ENCODE data around the gene ANKRD9. TPM values are rescaled to one million over a fixed set of nuclear protein-coding genes. Genes with fewer than 3 reads are reported as not detected.

Gene ANKRD9
- total and polyA plus RNA-seq, 2 of the 13 experiments (the other 11 are each of a cell fraction or from before 2014, with no cell fraction given), result 10.0 to 15.0 TPM

GRCh38 chr14:102513899-102514772 is 4.6 kb upstream of the ANKRD9 start:
- H4K20me1 ChIP-seq (ENCODE audit: insufficient read depth, low read length), result no peaks in the 10 kb centered on the region
- in situ Hi-C loops (cut with HindIII; ENCODE audit: extremely low pct_ligation_motif_present, low pct_unique_long_range_greater_than_20kb), result no loop called here
- no peak for ATAC-seq
- peak; percentile 40; the same call in 1 of the 2 replicates for TF ChIP-seq MAFG (CRISPR knock-in tag; IDR thresholded peaks at IDR 0.05)
- peak; percentile 55; the same call in 1 of the 2 replicates for TF ChIP-seq MAFF (IDR thresholded peaks at IDR 0.05; ENCODE audit: low read depth, low read length)
- TF ChIP-seq ZBTB3 (CRISPR knock-in tag; IDR thresholded peaks at IDR 0.05; ENCODE audit: borderline replicate concordance, low read depth), result no peak
- peak; percentile 74 to 78 for TF ChIP-seq MAFK (conservative IDR thresholded peaks at IDR 0.05 in 1 of 2, IDR thresholded peaks at IDR 0.05 in 1 of 2; ENCODE audit: low read length in 2 of 2)
- TF ChIP-seq, protein P1, sequence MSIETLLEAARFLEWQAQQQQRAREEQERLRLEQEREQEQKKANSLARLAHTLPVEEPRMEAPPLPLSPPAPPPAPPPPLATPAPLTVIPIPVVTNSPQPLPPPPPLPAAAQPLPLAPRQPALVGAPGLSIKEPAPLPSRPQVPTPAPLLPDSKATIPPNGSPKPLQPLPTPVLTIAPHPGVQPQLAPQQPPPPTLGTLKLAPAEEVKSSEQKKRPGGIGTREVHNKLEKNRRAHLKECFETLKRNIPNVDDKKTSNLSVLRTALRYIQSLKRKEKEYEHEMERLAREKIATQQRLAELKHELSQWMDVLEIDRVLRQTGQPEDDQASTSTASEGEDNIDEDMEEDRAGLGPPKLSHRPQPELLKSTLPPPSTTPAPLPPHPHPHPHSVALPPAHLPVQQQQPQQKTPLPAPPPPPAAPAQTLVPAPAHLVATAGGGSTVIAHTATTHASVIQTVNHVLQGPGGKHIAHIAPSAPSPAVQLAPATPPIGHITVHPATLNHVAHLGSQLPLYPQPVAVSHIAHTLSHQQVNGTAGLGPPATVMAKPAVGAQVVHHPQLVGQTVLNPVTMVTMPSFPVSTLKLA (IDR thresholded peaks at IDR 0.05), result peak; percentile 94
- H2AFZ ChIP-seq (ENCODE audit: low read length), result no peak overlapping the region
- no peaks in the 10 kb centered on the region for H3K36me3 ChIP-seq (replicated peaks in 1 of 2; ENCODE audit: control insufficient read depth in 1 of 2, insufficient read depth in 2 of 2, low read length in 2 of 2)
- H3K4me1 ChIP-seq (ENCODE audit: insufficient read depth, low read length), result peaks cover 65% of the 10 kb centered on the region
- H3K79me2 ChIP-seq (ENCODE audit: insufficient read depth, low read length), result no peaks in the 10 kb centered on the region
- DNase-seq (ENCODE audit: low spot score), result no peak
- POLR2A ChIA-PET, result interaction anchor here (1.0 kb wide), 1 partner anchor 76 kb away, joined by 3 read pairs; no protein-coding TSS in a partner anchor
- FAIRE-seq, result no peak
- H3K4me3 ChIP-seq (replicated peaks in 1 of 3; ENCODE audit: insufficient read depth in 1 of 3, low read depth in 2 of 3, low read length in 3 of 3), result no peak overlapping the region
- no peak overlapping the region for H3K9ac ChIP-seq (ENCODE audit: insufficient read depth, low read depth, low read length)
- H3K27me3 ChIP-seq (ENCODE audit: control insufficient read depth in 1 of 2, insufficient read depth in 2 of 2, low read length in 2 of 2), result no peaks in the 10 kb centered on the region
- CTCF ChIA-PET (ENCODE audit: low intra/inter-chr PET ratio, low total read pairs), result no interaction called here
- H3K9me3 ChIP-seq (ENCODE audit: low read length), result no peaks in the 10 kb centered on the region
- no TSS peak for BruUV-seq (replicated peaks)
- intact Hi-C loops (cut with micrococcal nuclease; ENCODE audit: unreplicated experiment), result no loop called here
- WGBS (ENCODE audit: low lambda C conversion rate), result 49% methylated on average over 10 of the region's 21 CpGs
- H3K27ac ChIP-seq (ENCODE audit: extremely low read length, insufficient read depth, low read length), result no peak overlapping the region
- no peak overlapping the region for H3K4me2 ChIP-seq (ENCODE audit: low read depth, low read length)
